ENCODE data around the gene RXRG. TPM values are rescaled to one million over a fixed set of nuclear protein-coding genes. Genes with fewer than 3 reads are reported as not detected.

The RXRG gene
- total RNA-seq, 1 experiment from 2014 or later, result not detected

GRCh38 chr1:165355139-165355976 lies 89.6 kb downstream of the RXRG start:
- Histone ChIP-seq H3K4me2 (ENCODE audit: low read length) (peak overlapping the region; percentile 6; the same call in 1 of the 2 replicates), H3K36me3 (ENCODE audit: low read depth, low read length) (no peaks in the 10 kb centered on the region), H3K4me3 (ENCODE audit: low read length) (no peak overlapping the region), H3F3A (ENCODE audit: low read length, unreplicated experiment) (no peaks in the 10 kb centered on the region), H4K20me1 (ENCODE audit: low read length) (no peaks in the 10 kb centered on the region), H3K27ac (ENCODE audit: low read length) (no peak overlapping the region), H3K9me3 (ENCODE audit: low read length) (no peaks in the 10 kb centered on the region), H3K9me2 (replicated peaks; ENCODE audit: low read length) (no peaks in the 10 kb centered on the region), H3K4me1 (ENCODE audit: insufficient read depth, low read length) (no peaks in the 10 kb centered on the region), H3K79me2 (ENCODE audit: low read length) (no peaks in the 10 kb centered on the region), H3K27me3 (ENCODE audit: low read length) (peaks cover 66% of the 10 kb centered on the region), H3K9ac (ENCODE audit: low read length) (no peak overlapping the region), H2AFZ (ENCODE audit: low read length) (0 out of 2 replicates have a peak overlapping the region, but pooled peaks have one; percentile 14)
- intact Hi-C loops (cut with micrococcal nuclease), result no loop called here
- no TSS peak for BruUV-seq (replicated peaks)
- ChIA-PET POLR2A (ENCODE audit: unreplicated experiment) (no interaction called here), CTCF (no interaction called here)
- DNase-seq, result no peak
- TF ChIP-seq EZH2phosphoT487 (IDR thresholded peaks at IDR 0.05; ENCODE audit: borderline replicate concordance, low read length) (no peak), CTCF (conservative IDR thresholded peaks at IDR 0.05; ENCODE audit: low read depth, low read length) (no peak), EZH2 (IDR thresholded peaks at IDR 0.05; ENCODE audit: low read length, unreplicated experiment) (no peak)
- ATAC-seq, result no peak

- H3K9me3 ChIP-seq (ENCODE audit: low read length), result no peaks in the 10 kb centered on the region
- BruUV-seq (replicated peaks), result no TSS peak
- H3K79me2 ChIP-seq (ENCODE audit: low read length), result no peaks in the 10 kb centered on the region
Measured at GRCh38 chr1:165354739-165355138, 90.2 kb downstream of the RXRG start.

More at GRCh38 chr1:165354739-165355138, 90.2 kb downstream of the RXRG start:
- ChIA-PET CTCF (no interaction called here), POLR2A (ENCODE audit: unreplicated experiment) (no interaction called here)
- intact Hi-C loops (cut with micrococcal nuclease), result no loop called here
- ATAC-seq, result no peak
- H3K36me3 ChIP-seq (ENCODE audit: low read depth, low read length), result no peaks in the 10 kb centered on the region
- H3K4me2 ChIP-seq (ENCODE audit: low read length), result no peak overlapping the region
- H3K27me3 ChIP-seq (ENCODE audit: low read length), result peaks cover 72% of the 10 kb centered on the region
- no peak overlapping the region for H3K27ac ChIP-seq (ENCODE audit: low read length)
- no peaks in the 10 kb centered on the region for H3K9me2 ChIP-seq (replicated peaks; ENCODE audit: low read length)
- no peak overlapping the region for H2AFZ ChIP-seq (ENCODE audit: low read length)
- DNase-seq, result no peak
- H3K9ac ChIP-seq (ENCODE audit: low read length), result no peak overlapping the region
- H3K4me1 ChIP-seq (ENCODE audit: insufficient read depth, low read length), result no peaks in the 10 kb centered on the region
- no peaks in the 10 kb centered on the region for H3F3A ChIP-seq (ENCODE audit: low read length, unreplicated experiment)
- H4K20me1 ChIP-seq (ENCODE audit: low read length), result no peaks in the 10 kb centered on the region
- H3K4me3 ChIP-seq (ENCODE audit: low read length), result no peak overlapping the region
- no peak for TF ChIP-seq EZH2 (IDR thresholded peaks at IDR 0.05; ENCODE audit: low read length, unreplicated experiment)
- TF ChIP-seq EZH2phosphoT487 (IDR thresholded peaks at IDR 0.05; ENCODE audit: borderline replicate concordance, low read length), result no peak
- no peak for TF ChIP-seq CTCF (conservative IDR thresholded peaks at IDR 0.05; ENCODE audit: low read depth, low read length)
